Measurements from ENCODE around the gene INPP5D. TPM values are rescaled to one million over a fixed set of nuclear protein-coding genes. Genes with fewer than 3 reads are reported as not detected.
"Not testable (repeated sequence)": the region's sequence is repeated elsewhere in the genome, so short reads cannot be mapped to it uniquely, and the experiment has no call there.

INPP5D gene
- total RNA-seq, 1 experiment from 2014 or later = not detected

- H3K4me3 Mint-ChIP-seq (ENCODE audit: low read depth, unreplicated experiment) = no peak overlapping the region
- H3K27me3 Mint-ChIP-seq (ENCODE audit: unreplicated experiment) = peaks cover 15% of the 10 kb centered on the region
- intact Hi-C loops (cut with micrococcal nuclease; ENCODE audit: unreplicated experiment) = no loop called here
- H3K27ac Mint-ChIP-seq (ENCODE audit: unreplicated experiment) = no peak overlapping the region
- no peaks in the 10 kb centered on the region for H3K9me3 Mint-ChIP-seq (ENCODE audit: low read depth, unreplicated experiment)
- no peak for TF ChIP-seq CTCF (IDR thresholded peaks at IDR 0.05; ENCODE audit: unreplicated experiment)
- DNase-seq = no peak
- no peaks in the 10 kb centered on the region for H3K36me3 Mint-ChIP-seq (ENCODE audit: insufficient read depth, unreplicated experiment)
- no TSS peak for BruUV-seq (replicated peaks)
- CTCF ChIA-PET = no interaction called here
- no peaks in the 10 kb centered on the region for H3K4me1 Mint-ChIP-seq (ENCODE audit: low read depth, unreplicated experiment)
Measured at GRCh38 chr2:233064530-233065199, 4.5 kb downstream of the INPP5D start.

GRCh38 chr2:233065200-233065589 is 5.1 kb downstream of the INPP5D start:
- H3K4me1 Mint-ChIP-seq (ENCODE audit: low read depth, unreplicated experiment); H3K9me3 Mint-ChIP-seq (ENCODE audit: low read depth, unreplicated experiment); H3K27ac Mint-ChIP-seq (ENCODE audit: unreplicated experiment); H3K4me3 Mint-ChIP-seq (ENCODE audit: low read depth, unreplicated experiment); CTCF ChIA-PET; intact Hi-C loops (cut with micrococcal nuclease; ENCODE audit: unreplicated experiment); H3K36me3 Mint-ChIP-seq (ENCODE audit: insufficient read depth, unreplicated experiment); DNase-seq; BruUV-seq (replicated peaks): not testable (repeated sequence)
- H3K27me3 Mint-ChIP-seq (ENCODE audit: unreplicated experiment) = peaks cover 15% of the 10 kb centered on the region

GRCh38 chr2:233065954-233066470 is 5.9 kb downstream of the INPP5D start:
- intact Hi-C loops (cut with micrococcal nuclease; ENCODE audit: unreplicated experiment) = no loop called here
- peaks cover 15% of the 10 kb centered on the region for H3K27me3 Mint-ChIP-seq (ENCODE audit: unreplicated experiment)
- no peaks in the 10 kb centered on the region for H3K9me3 Mint-ChIP-seq (ENCODE audit: low read depth, unreplicated experiment)
- CTCF ChIA-PET = no interaction called here
- no peaks in the 10 kb centered on the region for H3K36me3 Mint-ChIP-seq (ENCODE audit: insufficient read depth, unreplicated experiment)
- DNase-seq = no peak
- TF ChIP-seq CTCF (IDR thresholded peaks at IDR 0.05; ENCODE audit: unreplicated experiment) = no peak
- H3K4me3 Mint-ChIP-seq (ENCODE audit: low read depth, unreplicated experiment) = no peak overlapping the region
- no TSS peak for BruUV-seq (replicated peaks)
- H3K4me1 Mint-ChIP-seq (ENCODE audit: low read depth, unreplicated experiment) = no peaks in the 10 kb centered on the region
- no peak overlapping the region for H3K27ac Mint-ChIP-seq (ENCODE audit: unreplicated experiment)

- no TSS peak for BruUV-seq (replicated peaks)
- intact Hi-C loops (cut with micrococcal nuclease; ENCODE audit: unreplicated experiment) = no loop called here
Measured at GRCh38 chr2:233068762-233069418, 8.7 kb downstream of the INPP5D start.

More at GRCh38 chr2:233068762-233069418, 8.7 kb downstream of the INPP5D start:
- DNase-seq = no peak
- Mint-ChIP-seq H3K4me3 (ENCODE audit: low read depth, unreplicated experiment) (no peak overlapping the region), H3K27ac (ENCODE audit: unreplicated experiment) (no peak overlapping the region), H3K36me3 (ENCODE audit: insufficient read depth, unreplicated experiment) (no peaks in the 10 kb centered on the region), H3K9me3 (ENCODE audit: low read depth, unreplicated experiment) (peaks cover 3% of the 10 kb centered on the region), H3K4me1 (ENCODE audit: low read depth, unreplicated experiment) (no peaks in the 10 kb centered on the region), H3K27me3 (ENCODE audit: unreplicated experiment) (peaks cover 15% of the 10 kb centered on the region)
- no peak for TF ChIP-seq CTCF (IDR thresholded peaks at IDR 0.05; ENCODE audit: unreplicated experiment)
- CTCF ChIA-PET = interaction anchor here (0.8 kb wide), 1 partner anchor 20 kb away, joined by 4 read pairs; no protein-coding TSS in a partner anchor

Data from Calu3 (cell line).